ENCODE results near the gene CDK5.

DNA sequence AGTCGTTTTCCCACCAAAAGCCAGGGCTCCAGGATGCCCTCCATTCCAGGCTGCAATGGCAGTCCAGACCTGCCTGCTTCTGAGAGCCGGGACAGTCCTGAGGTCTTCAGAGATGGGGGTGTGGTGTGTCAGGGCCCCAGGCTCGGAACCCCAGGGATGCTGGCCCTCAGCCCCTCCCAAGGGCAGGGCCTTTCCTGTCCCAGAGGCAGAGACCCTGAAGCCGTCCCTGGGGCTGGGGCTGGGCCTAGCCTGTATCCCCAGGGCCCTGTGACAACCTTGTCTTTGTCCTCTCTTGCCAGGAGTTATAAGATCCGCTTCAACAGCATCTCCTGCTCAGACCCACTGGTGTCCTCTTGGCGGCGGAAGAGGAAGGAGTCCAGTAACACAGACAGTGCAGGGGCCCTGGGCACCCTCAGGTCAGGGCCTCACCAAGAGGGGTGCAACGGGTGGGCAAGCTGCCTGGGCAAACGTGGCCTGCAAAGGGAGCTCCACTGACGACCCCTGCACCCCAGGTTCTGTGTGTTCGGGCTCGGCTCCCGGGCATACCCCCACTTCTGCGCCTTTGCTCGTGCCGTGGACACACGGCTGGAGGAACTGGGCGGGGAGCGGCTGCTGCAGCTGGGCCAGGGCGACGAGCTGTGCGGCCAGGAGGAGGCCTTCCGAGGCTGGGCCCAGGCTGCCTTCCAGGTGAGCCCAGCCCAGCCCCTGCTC, 51.0 kb downstream of the CDK5 start:
- TF ChIP-seq, protein P1, sequence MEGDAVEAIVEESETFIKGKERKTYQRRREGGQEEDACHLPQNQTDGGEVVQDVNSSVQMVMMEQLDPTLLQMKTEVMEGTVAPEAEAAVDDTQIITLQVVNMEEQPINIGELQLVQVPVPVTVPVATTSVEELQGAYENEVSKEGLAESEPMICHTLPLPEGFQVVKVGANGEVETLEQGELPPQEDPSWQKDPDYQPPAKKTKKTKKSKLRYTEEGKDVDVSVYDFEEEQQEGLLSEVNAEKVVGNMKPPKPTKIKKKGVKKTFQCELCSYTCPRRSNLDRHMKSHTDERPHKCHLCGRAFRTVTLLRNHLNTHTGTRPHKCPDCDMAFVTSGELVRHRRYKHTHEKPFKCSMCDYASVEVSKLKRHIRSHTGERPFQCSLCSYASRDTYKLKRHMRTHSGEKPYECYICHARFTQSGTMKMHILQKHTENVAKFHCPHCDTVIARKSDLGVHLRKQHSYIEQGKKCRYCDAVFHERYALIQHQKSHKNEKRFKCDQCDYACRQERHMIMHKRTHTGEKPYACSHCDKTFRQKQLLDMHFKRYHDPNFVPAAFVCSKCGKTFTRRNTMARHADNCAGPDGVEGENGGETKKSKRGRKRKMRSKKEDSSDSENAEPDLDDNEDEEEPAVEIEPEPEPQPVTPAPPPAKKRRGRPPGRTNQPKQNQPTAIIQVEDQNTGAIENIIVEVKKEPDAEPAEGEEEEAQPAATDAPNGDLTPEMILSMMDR (IDR thresholded peaks at IDR 0.05) = no peak
- no peak for TF ChIP-seq POLR2A (IDR thresholded peaks at IDR 0.05)

Data from body of pancreas (tissue), 4 donors.